ENCODE data around the gene FAR2. TPM values are rescaled to one million over a fixed set of nuclear protein-coding genes. Genes with fewer than 3 reads are reported as not detected.

Gene FAR2
- polyA plus RNA-seq, 3 donors: 14.8 to 38.0 (median 35.8) TPM

DNA sequence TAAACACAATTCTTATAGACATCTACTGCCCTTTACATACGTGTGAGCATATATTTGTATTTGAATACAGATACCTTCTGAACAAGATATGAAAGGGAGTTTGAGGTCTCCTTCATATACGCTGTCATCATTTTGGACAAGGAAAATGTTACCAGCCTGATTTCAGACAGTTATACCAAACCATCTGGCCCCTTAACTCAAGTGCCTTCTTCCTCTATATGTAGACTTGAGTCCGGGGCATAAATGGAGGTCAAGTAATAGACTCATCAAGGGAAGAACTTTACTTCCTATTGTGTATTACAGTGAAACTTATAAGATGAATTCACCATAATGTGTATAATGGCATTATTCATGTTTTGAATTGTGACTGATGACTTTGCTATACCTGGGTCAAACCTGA is 52.2 kb downstream of the FAR2 start:
- no peak overlapping the region for H3K4me3 ChIP-seq (replicated peaks in 1 of 3; ENCODE audit: low read depth in 2 of 3, low read length in 3 of 3)
- Mint-ChIP-seq H3K36me3 (peaks cover 8 to 18% of the 10 kb centered on the region in 2 donors), H3K27ac (no peak overlapping the region), H3K4me1 (peaks cover 22% of the 10 kb centered on the region), H3K27me3 (ENCODE audit: low read depth in 3 of 3) (peaks cover 0 to 3% (median 0%) of the 10 kb centered on the region in 3 donors), H3K9me3 (peaks cover 3 to 15% (median 9%) of the 10 kb centered on the region in 7 donors), H3K4me3 (no peak overlapping the region)
- WGBS (ENCODE audit: insufficient coverage): no CpG with 5 or more reads among the region's 3 CpGs
- peaks cover 0 to 4% of the 10 kb centered on the region in 2 donors for H3K9me3 ChIP-seq (replicated peaks in 1 of 2; ENCODE audit: control insufficient read depth in 1 of 2, insufficient read depth in 1 of 2, low read length in 2 of 2)
- TF ChIP-seq, protein P1, sequence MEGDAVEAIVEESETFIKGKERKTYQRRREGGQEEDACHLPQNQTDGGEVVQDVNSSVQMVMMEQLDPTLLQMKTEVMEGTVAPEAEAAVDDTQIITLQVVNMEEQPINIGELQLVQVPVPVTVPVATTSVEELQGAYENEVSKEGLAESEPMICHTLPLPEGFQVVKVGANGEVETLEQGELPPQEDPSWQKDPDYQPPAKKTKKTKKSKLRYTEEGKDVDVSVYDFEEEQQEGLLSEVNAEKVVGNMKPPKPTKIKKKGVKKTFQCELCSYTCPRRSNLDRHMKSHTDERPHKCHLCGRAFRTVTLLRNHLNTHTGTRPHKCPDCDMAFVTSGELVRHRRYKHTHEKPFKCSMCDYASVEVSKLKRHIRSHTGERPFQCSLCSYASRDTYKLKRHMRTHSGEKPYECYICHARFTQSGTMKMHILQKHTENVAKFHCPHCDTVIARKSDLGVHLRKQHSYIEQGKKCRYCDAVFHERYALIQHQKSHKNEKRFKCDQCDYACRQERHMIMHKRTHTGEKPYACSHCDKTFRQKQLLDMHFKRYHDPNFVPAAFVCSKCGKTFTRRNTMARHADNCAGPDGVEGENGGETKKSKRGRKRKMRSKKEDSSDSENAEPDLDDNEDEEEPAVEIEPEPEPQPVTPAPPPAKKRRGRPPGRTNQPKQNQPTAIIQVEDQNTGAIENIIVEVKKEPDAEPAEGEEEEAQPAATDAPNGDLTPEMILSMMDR (IDR thresholded peaks at IDR 0.05): no peak
- no peak overlapping the region for H3K27ac ChIP-seq (ENCODE audit: low read depth in 1 of 2, low read length in 2 of 2)
- intact Hi-C loops (cut with micrococcal nuclease): loop anchor here (5.0 to 10.0 kb wide), 3 partner anchors 34 to 114 kb away; no protein-coding TSS in a partner anchor
- peaks cover 3% of the 10 kb centered on the region for H3K79me2 ChIP-seq (ENCODE audit: insufficient read depth, low read length)
- H3K9ac ChIP-seq (ENCODE audit: insufficient read depth, low read length, poor library complexity, severe bottlenecking): no peak overlapping the region
- H3K36me3 ChIP-seq (replicated peaks in 1 of 2; ENCODE audit: control insufficient read depth in 1 of 2, insufficient read depth in 2 of 2, low read length in 2 of 2): no peaks in the 10 kb centered on the region
- H4K20me1 ChIP-seq (ENCODE audit: insufficient read depth, low read length): no peaks in the 10 kb centered on the region
- peak in 1 of 3 donors; percentile 27 for DNase-seq
- H3K27me3 ChIP-seq (ENCODE audit: control insufficient read depth in 2 of 2, insufficient read depth in 2 of 2, low read length in 2 of 2): no peaks in the 10 kb centered on the region
- H2AFZ ChIP-seq (ENCODE audit: insufficient read depth, low read depth, low read length, poor library complexity, severe bottlenecking): no peak overlapping the region
- H3K4me1 ChIP-seq (ENCODE audit: control insufficient read depth in 1 of 2, insufficient read depth in 2 of 2, low read length in 2 of 2): peaks cover 16 to 21% of the 10 kb centered on the region in 2 donors
- no peak overlapping the region for H3K4me2 ChIP-seq (replicated peaks; ENCODE audit: extremely low read depth, low read length, poor library complexity, severe bottlenecking)

DNA sequence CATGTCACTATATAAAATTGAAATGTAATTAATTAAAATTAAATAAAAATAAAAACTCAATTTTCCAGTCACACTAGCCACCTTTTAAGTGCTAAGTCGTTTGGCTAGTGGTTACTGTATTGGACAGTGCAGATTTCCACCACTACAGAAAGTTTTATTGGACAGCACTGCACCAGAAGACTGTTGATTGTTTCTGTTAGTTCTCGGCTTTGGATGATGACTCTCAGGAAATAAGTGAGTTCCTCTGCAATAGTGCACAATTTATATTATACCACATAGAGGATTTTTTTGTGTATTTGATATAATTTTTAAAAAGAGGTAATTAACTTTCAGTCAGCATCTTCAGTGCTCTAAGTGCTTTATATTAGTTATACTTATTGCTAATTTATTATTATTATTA is 52.7 kb downstream of the FAR2 start:
- intact Hi-C loops (cut with micrococcal nuclease): loop anchor here (5.0 to 10.0 kb wide), 3 partner anchors 34 to 113 kb away; no protein-coding TSS in a partner anchor
- peaks cover 3% of the 10 kb centered on the region for H3K79me2 ChIP-seq (ENCODE audit: insufficient read depth, low read length)
- peaks cover 0 to 3% (median 0%) of the 10 kb centered on the region in 3 donors for H3K27me3 Mint-ChIP-seq (ENCODE audit: low read depth in 3 of 3)
- no peaks in the 10 kb centered on the region for H3K27me3 ChIP-seq (ENCODE audit: control insufficient read depth in 2 of 2, insufficient read depth in 2 of 2, low read length in 2 of 2)
- DNase-seq: no peak
- no peak overlapping the region for H3K4me3 Mint-ChIP-seq
- no peak overlapping the region for H3K4me2 ChIP-seq (replicated peaks; ENCODE audit: extremely low read depth, low read length, poor library complexity, severe bottlenecking)
- H3K9me3 ChIP-seq (replicated peaks in 1 of 2; ENCODE audit: control insufficient read depth in 1 of 2, insufficient read depth in 1 of 2, low read length in 2 of 2): peaks cover 0 to 4% of the 10 kb centered on the region in 2 donors
- H4K20me1 ChIP-seq (ENCODE audit: insufficient read depth, low read length): no peaks in the 10 kb centered on the region
- peaks cover 3 to 15% (median 11%) of the 10 kb centered on the region in 7 donors for H3K9me3 Mint-ChIP-seq
- H3K27ac Mint-ChIP-seq: no peak overlapping the region
- H3K9ac ChIP-seq (ENCODE audit: insufficient read depth, low read length, poor library complexity, severe bottlenecking): no peak overlapping the region
- peaks cover 4 to 14% of the 10 kb centered on the region in 2 donors for H3K36me3 Mint-ChIP-seq
- H3K36me3 ChIP-seq (replicated peaks in 1 of 2; ENCODE audit: control insufficient read depth in 1 of 2, insufficient read depth in 2 of 2, low read length in 2 of 2): no peaks in the 10 kb centered on the region
- peaks cover 21 to 26% of the 10 kb centered on the region in 2 donors for H3K4me1 ChIP-seq (ENCODE audit: control insufficient read depth in 1 of 2, insufficient read depth in 2 of 2, low read length in 2 of 2)
- H3K4me1 Mint-ChIP-seq: peaks cover 27% of the 10 kb centered on the region
- no CpG with 5 or more reads among the region's 2 CpGs for WGBS (ENCODE audit: insufficient coverage)
- no peak overlapping the region for H3K27ac ChIP-seq (ENCODE audit: low read depth in 1 of 2, low read length in 2 of 2)
- no peak overlapping the region for H2AFZ ChIP-seq (ENCODE audit: insufficient read depth, low read depth, low read length, poor library complexity, severe bottlenecking)
- TF ChIP-seq, protein P1 (IDR thresholded peaks at IDR 0.05): no peak
- H3K4me3 ChIP-seq (replicated peaks in 1 of 3; ENCODE audit: low read depth in 2 of 3, low read length in 3 of 3): no peak overlapping the region

All from CD14-positive monocyte (primary cell).